ENCODE data around the gene TIMM23B. TPM values are rescaled to one million over a fixed set of nuclear protein-coding genes. Genes with fewer than 3 reads are reported as not detected.
"Not testable (repeated sequence)": the region's sequence is repeated elsewhere in the genome, so short reads cannot be mapped to it uniquely, and the experiment has no call there.

The TIMM23B gene
- total RNA-seq, 1 experiment from 2014 or later = 18.9 TPM

DNA sequence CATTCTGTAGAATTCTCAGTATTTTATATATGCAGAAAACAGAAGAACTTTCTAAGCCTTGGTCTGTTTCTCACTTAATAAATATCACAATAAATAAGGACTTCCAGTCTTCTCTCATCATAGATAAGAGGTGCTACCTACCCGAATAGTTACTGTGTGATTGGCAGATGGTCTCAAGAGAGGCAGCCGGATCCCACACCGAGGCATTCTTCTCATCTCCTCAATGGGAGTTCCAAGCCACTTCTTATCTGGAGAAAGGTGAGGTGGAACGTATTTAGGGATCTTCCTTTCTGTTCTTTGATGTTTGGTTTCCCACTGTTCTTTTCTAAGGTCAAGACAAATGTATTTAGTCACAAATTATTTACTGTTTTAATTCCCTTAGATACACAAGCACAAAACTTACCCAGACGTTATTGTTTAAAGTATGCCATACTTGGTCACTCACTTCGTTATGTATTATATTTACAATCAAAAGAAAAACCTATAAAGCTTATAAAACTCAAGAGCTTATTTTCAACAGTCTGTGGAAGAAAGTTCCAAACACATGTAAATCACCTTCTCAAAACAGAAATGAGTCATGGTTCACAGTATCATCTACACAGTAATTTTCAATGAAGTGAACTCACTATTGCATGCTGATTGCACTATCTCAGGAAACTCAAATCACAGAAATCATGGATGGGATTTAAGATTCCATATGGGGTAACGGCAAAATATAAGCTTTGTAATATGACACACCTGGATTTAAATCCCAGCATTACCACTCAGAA is 9.7 kb upstream of the TIMM23B start:
- CTCF ChIA-PET; H3K36me3 ChIP-seq (ENCODE audit: control insufficient read depth in 1 of 2, insufficient read depth in 2 of 2, low read length in 2 of 2); RAD21 ChIA-PET (ENCODE audit: low non-redundant PET in 1 of 2, low total read pairs in 2 of 2, uncharacterized antibody in 2 of 2, unreplicated experiment in 2 of 2); H3K4me1 ChIP-seq (ENCODE audit: control insufficient read depth in 1 of 2, insufficient read depth in 2 of 2, low read length in 2 of 2); H3K27ac ChIP-seq (ENCODE audit: low read depth, low read length); H3K79me2 ChIP-seq (ENCODE audit: insufficient read depth, low read length); H3K4me2 ChIP-seq (ENCODE audit: low read length); ATAC-seq; H3K9ac ChIP-seq (ENCODE audit: low read length); DNase-seq (ENCODE audit: low read depth, low spot score); H3K9me2 ChIP-seq (ENCODE audit: insufficient read depth); H3K9me3 ChIP-seq (ENCODE audit: control insufficient read depth in 1 of 2, insufficient read depth in 1 of 2, low read depth in 1 of 2, low read length in 2 of 2); POLR2A ChIA-PET; H3K27me3 ChIP-seq (ENCODE audit: insufficient read depth, low read length); intact Hi-C loops (cut with micrococcal nuclease); H3K4me3 ChIP-seq (replicated peaks in 1 of 2; ENCODE audit: low read depth in 1 of 2, low read length in 2 of 2); H2AFZ ChIP-seq (ENCODE audit: low read depth, low read length, poor library complexity, severe bottlenecking); H4K20me1 ChIP-seq (ENCODE audit: insufficient read depth); BruUV-seq (replicated peaks): not testable (repeated sequence)

DNA sequence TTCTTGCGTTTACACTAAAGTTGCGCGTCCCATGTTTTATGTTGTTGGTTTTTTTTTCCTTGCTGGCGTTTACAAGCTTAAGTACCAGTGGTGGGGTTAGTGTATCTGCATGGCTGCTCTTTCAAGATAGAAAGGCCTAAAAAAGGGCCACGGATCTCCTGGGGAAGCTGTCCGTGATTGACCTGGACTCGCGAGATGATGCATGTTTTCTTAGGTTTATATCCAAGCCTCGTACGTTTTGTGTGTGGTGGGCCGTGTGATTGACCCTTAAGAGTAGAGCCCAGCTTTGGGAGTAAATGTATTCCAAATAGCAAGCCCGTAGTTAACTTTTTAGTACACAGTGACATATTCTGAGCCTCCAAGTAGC is 469 bp downstream of the TIMM23B start:
- BruUV-seq (replicated peaks) = TSS peak; percentile 71
- intact Hi-C loops (cut with micrococcal nuclease); POLR2A ChIA-PET; H3K9me3 ChIP-seq (ENCODE audit: control insufficient read depth in 1 of 2, insufficient read depth in 1 of 2, low read depth in 1 of 2, low read length in 2 of 2); RAD21 ChIA-PET (ENCODE audit: low non-redundant PET in 1 of 2, low total read pairs in 2 of 2, uncharacterized antibody in 2 of 2, unreplicated experiment in 2 of 2); H2AFZ ChIP-seq (ENCODE audit: low read depth, low read length, poor library complexity, severe bottlenecking); H3K4me1 ChIP-seq (ENCODE audit: control insufficient read depth in 1 of 2, insufficient read depth in 2 of 2, low read length in 2 of 2); DNase-seq (ENCODE audit: low read depth, low spot score); CTCF ChIA-PET; H3K27me3 ChIP-seq (ENCODE audit: insufficient read depth, low read length); H3K9me2 ChIP-seq (ENCODE audit: insufficient read depth); H4K20me1 ChIP-seq (ENCODE audit: insufficient read depth); H3K36me3 ChIP-seq (ENCODE audit: control insufficient read depth in 1 of 2, insufficient read depth in 2 of 2, low read length in 2 of 2): not testable (repeated sequence)
- H3K4me3 ChIP-seq (replicated peaks in 1 of 2; ENCODE audit: low read depth in 1 of 2, low read length in 2 of 2) = peak overlapping the region; percentile 83 to 92
- H3K27ac ChIP-seq (ENCODE audit: low read depth, low read length) = peak overlapping the region; percentile 66
- peak overlapping the region; percentile 88 for H3K9ac ChIP-seq (ENCODE audit: low read length)
- H3K4me2 ChIP-seq (ENCODE audit: low read length) = peak overlapping the region; percentile 87
- H3K79me2 ChIP-seq (ENCODE audit: insufficient read depth, low read length) = peaks cover 67% of the 10 kb centered on the region
- peak; percentile 38 for ATAC-seq

DNA sequence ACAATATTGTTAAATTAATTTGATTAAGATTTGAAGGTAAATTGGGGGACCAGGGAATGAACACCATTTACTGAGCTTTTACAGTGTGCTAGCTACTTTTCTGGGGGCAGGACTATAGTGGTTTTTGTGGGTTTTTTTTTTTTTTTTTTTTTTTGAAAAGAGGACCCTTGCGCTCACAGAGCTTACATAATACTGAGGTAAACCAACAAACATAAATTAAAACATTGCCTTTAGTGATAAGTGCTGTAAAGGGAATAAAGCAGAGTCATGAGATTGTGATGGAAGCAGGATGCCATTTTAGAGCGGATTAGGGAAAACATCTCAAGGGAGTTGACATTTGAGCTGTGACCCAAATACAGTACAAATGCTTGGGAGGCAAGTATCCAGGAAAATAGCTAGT is 1.8 kb downstream of the TIMM23B start:
- H3K4me1 ChIP-seq (ENCODE audit: control insufficient read depth in 1 of 2, insufficient read depth in 2 of 2, low read length in 2 of 2); RAD21 ChIA-PET (ENCODE audit: low non-redundant PET in 1 of 2, low total read pairs in 2 of 2, uncharacterized antibody in 2 of 2, unreplicated experiment in 2 of 2); intact Hi-C loops (cut with micrococcal nuclease); H3K27me3 ChIP-seq (ENCODE audit: insufficient read depth, low read length); BruUV-seq (replicated peaks); CTCF ChIA-PET; ATAC-seq; H3K9me3 ChIP-seq (ENCODE audit: control insufficient read depth in 1 of 2, insufficient read depth in 1 of 2, low read depth in 1 of 2, low read length in 2 of 2); H3K4me3 ChIP-seq (replicated peaks in 1 of 2; ENCODE audit: low read depth in 1 of 2, low read length in 2 of 2); H3K27ac ChIP-seq (ENCODE audit: low read depth, low read length); H3K36me3 ChIP-seq (ENCODE audit: control insufficient read depth in 1 of 2, insufficient read depth in 2 of 2, low read length in 2 of 2); H4K20me1 ChIP-seq (ENCODE audit: insufficient read depth); H3K9ac ChIP-seq (ENCODE audit: low read length); H3K9me2 ChIP-seq (ENCODE audit: insufficient read depth); POLR2A ChIA-PET; H2AFZ ChIP-seq (ENCODE audit: low read depth, low read length, poor library complexity, severe bottlenecking); DNase-seq (ENCODE audit: low read depth, low spot score): not testable (repeated sequence)
- Histone ChIP-seq H3K4me2 (ENCODE audit: low read length) (0 out of 2 replicates have a peak overlapping the region, but pooled peaks have one; percentile 87), H3K79me2 (ENCODE audit: insufficient read depth, low read length) (peaks cover 67% of the 10 kb centered on the region)

DNA sequence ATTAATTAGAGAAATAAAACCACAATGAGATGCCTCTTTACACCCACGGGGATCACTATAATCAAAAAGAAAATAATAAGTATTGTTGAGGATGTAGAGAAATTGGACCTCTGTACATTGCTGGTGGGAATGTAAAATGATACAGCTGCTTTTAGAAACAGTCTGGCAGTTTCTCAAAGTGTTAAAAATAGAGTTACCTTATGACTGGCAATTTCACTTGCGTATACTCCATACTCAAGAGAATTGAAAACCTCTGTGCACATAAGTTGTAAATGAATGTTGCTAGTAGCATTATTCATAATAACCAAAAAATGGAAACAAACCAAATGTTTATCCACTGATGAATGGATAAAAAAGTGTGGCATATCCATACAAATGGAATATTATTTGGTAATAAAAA is 6.3 kb downstream of the TIMM23B start:
- CTCF ChIA-PET; H4K20me1 ChIP-seq (ENCODE audit: insufficient read depth); BruUV-seq (replicated peaks); POLR2A ChIA-PET; H3K9me2 ChIP-seq (ENCODE audit: insufficient read depth); H3K4me2 ChIP-seq (ENCODE audit: low read length); ATAC-seq; H2AFZ ChIP-seq (ENCODE audit: low read depth, low read length, poor library complexity, severe bottlenecking); H3K27ac ChIP-seq (ENCODE audit: low read depth, low read length); H3K27me3 ChIP-seq (ENCODE audit: insufficient read depth, low read length); intact Hi-C loops (cut with micrococcal nuclease); H3K36me3 ChIP-seq (ENCODE audit: control insufficient read depth in 1 of 2, insufficient read depth in 2 of 2, low read length in 2 of 2); H3K9me3 ChIP-seq (ENCODE audit: control insufficient read depth in 1 of 2, insufficient read depth in 1 of 2, low read depth in 1 of 2, low read length in 2 of 2); RAD21 ChIA-PET (ENCODE audit: low non-redundant PET in 1 of 2, low total read pairs in 2 of 2, uncharacterized antibody in 2 of 2, unreplicated experiment in 2 of 2); H3K9ac ChIP-seq (ENCODE audit: low read length); H3K4me3 ChIP-seq (replicated peaks in 1 of 2; ENCODE audit: low read depth in 1 of 2, low read length in 2 of 2); H3K4me1 ChIP-seq (ENCODE audit: control insufficient read depth in 1 of 2, insufficient read depth in 2 of 2, low read length in 2 of 2); DNase-seq (ENCODE audit: low read depth, low spot score): not testable (repeated sequence)
- H3K79me2 ChIP-seq (ENCODE audit: insufficient read depth, low read length) = peaks cover 64% of the 10 kb centered on the region
